Sciatic nerve (tissue), 2 donors: ENCODE data around the gene SDF4. TPM values are rescaled to one million over a fixed set of nuclear protein-coding genes. Genes with fewer than 3 reads are reported as not detected.
"Not testable (repeated sequence)": the region's sequence is repeated elsewhere in the genome, so short reads cannot be mapped to it uniquely, and the experiment has no call there.

ENCODE experiments used
- ATAC-seq: fragments of 200-7000 bp; cut with Tn5 transposase; one replicate; pipeline ENCODE4 v1.9.1; 2020; ENCODE audit warnings: mild to moderate bottlenecking, moderate library complexity
- DNase-seq: peaks from one replicate; pipeline ENCODE4 v3.0.0-alpha.2; 2020; ENCODE audit warnings: low spot score
- intact Hi-C: fragments of 100-400 bp; cut with DNase I; formaldehyde crosslinking; loops from one replicate; pipeline ENCODE4 v1.14.2; 2022
- total RNA-seq: library from RNA; stranded (reverse); fragmentation: NEBNext Ultra II Directional; extraction: Animal tissue kit (Norgen Biotek cat#: 25700); gene quantifications from one replicate; pipeline ENCODE4 v1.2.1, GENCODE V29; 2021
- donor health status: DM: no; HTN: no; CAD: no.
- donor health status: DM: no; HTN: no; CAD: no.

SDF4 gene
- total RNA-seq, 1 donor from 2014 or later = 94.9 TPM

GRCh38 chr1:1204998-1205768, 26.6 kb downstream of the SDF4 start:
- intact Hi-C loops = no loop called here
- DNase-seq = no peak
- ATAC-seq = no peak

DNA sequence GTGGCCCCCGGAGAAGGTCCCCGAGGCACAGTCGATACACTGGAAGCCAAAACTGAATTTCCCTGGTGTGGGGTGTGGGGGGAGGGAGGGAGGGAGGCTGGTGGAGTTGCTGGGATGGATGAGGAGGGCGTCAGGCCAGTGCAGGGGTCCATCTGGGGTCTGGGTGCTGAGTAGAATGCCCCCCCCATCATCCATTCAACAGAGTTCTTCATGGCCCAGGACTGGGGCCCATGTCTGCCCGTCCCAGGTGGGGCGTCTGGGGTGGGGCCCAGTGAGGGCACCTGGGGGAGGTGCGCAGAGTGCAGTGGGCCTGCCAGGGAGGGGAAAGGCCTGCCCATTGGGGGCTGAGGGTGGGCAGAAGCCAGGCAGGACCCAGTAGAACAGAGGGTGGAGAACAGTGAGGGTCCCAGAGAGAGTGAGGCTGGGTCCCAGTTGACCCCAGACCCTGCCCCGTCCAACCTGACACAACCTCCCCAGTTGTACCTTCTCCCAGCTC, 27.3 kb downstream of the SDF4 start:
- no peak for ATAC-seq
- DNase-seq = no peak
- intact Hi-C loops = no loop called here

DNA sequence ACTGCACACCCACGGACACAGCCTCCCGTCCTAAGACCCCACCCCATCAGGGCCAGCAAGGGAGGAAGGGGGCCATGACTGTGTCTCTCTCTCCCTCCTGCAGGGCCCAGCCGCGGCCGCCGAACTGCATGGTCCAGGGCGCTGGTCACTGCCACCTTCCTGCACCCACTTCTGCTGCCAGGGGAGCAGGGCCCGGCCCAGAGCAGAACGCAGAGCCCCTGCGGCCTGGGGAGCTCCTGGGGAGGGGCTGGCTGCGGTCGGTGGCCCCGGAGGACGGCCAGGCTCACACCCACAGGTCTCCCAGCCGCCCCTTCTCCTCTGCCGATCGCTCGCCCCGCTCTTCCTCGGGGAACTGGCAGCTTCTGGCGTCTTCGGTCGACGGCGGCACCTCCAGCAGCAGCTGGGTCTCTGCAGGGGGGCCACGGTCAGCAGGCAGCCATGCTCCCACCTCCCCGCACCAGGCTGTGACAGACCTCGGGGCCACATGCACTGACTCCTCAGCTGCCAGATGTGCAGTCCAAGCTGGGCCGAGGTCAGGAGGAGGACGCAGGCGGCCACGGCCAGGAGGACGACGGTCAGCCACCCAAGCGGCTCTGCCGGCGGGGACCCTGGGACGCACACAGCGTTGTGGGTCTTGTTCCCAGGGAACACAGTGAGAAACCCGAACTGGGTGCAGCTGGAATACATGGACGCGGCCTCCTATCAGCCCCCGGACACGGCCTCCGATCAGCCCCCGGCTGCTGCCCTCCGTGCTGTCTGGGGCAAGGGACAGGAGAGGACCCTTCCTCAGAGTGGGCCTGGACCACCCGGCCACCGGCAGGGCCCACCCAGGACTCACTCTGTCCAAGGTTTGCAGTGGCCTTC, 28.0 kb downstream of the SDF4 start:
- no peak for DNase-seq
- no peak for ATAC-seq
- intact Hi-C loops = no loop called here

GRCh38 chr1:1202831-1203560, 28.8 kb downstream of the SDF4 start:
- intact Hi-C loops = no loop called here
- ATAC-seq (no peak), DNase-seq (no peak)

- ATAC-seq (peak; percentile 41), DNase-seq (no peak)
- intact Hi-C loops = no loop called here
These were observed 30.7 kb downstream of the SDF4 start for GRCh38 chr1:1200876-1201810.

DNA sequence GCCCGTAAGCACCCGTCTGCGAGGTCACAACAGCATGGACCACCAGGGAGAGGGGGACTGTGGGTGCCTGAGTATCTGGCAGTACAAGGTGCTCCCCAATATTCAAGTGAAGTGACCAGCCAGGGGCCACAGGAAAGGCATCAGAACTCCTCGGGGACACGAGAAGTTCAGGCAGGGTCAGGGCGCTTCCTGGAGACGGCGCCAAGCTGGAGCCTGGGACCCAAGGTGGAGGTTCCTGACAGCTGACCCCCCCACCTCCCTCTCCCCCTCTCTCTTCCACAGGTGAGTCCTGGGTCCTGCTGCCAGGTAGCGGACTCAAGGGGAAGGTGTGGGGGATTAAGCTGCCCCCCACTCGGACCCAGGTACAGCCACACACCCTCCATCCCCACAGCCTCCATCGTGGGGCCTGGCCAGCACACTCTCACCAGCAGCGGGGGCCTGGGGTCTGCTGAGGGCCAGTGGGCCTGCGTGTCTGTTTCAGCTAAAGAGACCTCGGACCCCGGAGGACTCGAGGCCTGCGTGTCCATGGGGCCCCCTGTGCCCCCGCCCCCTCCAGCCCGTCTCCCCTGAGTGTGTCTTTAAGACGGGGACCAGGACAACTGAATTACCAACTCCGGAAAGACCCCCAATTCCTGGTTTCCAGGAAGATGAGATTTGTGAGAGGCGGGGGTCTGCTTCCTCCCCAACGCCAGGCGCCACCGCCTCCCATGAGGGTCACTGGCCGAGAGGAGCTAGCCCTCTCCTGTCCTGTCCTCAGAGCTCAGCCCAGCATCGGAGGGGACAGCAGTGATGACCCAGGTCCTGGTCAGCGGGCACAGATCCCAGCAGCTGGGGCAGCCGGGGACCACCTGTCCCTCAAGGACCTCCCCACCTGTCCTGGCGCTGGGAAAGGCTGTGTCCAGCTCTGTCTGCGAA, 31.6 kb downstream of the SDF4 start:
- intact Hi-C loops = no loop called here
- no peak for ATAC-seq
- DNase-seq = no peak

DNA sequence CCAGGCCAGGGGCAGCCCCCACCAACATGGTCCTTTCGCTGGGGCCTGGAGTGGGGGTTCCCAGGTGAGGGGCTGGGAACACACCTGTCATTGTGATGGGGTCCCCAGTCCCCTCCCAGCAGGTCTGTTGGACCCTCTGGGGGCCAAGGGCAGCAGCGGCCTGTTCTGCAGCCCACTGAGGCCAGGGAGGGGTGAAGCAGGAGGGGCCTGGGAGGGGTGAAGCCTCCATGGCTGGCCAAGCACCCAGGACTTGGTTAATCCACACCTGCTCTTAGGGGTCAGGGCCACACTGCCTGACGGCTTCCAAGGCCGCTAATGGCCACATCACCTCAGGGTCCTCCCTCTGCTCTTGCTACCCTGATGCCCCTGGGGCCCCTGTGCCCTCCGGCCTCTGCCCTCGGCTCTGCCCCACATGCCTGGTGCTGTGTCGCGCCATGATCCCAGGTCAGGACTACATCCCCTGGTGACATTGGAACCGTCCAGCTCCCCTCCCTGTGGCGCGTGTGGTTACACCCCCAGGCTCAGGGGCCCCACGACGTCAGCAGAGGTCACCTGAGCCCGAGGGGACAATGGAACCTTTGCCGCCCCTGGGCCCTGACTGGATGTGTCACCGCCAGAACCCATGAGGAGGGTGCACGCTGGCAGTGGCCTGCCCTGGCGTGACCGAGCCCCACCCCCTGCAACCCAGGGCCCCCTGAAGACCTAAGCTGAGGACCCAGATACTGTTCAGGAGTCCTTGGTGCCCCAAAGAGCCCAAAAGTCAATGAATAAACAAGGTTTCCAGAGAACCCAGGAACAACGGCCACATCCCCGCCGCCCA, 32.5 kb downstream of the SDF4 start:
- no peak for DNase-seq
- intact Hi-C loops = no loop called here
- no peak for ATAC-seq

- intact Hi-C loops = no loop called here
- no peak for ATAC-seq
- no peak for DNase-seq
These were observed 33.2 kb downstream of the SDF4 start for GRCh38 chr1:1198423-1199140.

GRCh38 chr1:1197551-1198422, 34.0 kb downstream of the SDF4 start:
- DNase-seq = no peak
- intact Hi-C loops = no loop called here
- no peak for ATAC-seq

GRCh38 chr1:1197188-1197500, 34.7 kb downstream of the SDF4 start:
- ATAC-seq = no peak
- intact Hi-C loops = no loop called here
- no peak for DNase-seq

GRCh38 chr1:1196431-1197187, 35.2 kb downstream of the SDF4 start:
- no peak for DNase-seq
- intact Hi-C loops = no loop called here
- no peak for ATAC-seq

- DNase-seq, ATAC-seq, intact Hi-C loops: not testable (repeated sequence)
These were observed 36.1 kb downstream of the SDF4 start for GRCh38 chr1:1195726-1196125.

- DNase-seq = no peak
- intact Hi-C loops = no loop called here
- no peak for ATAC-seq
These were observed 37.1 kb downstream of the SDF4 start for GRCh38 chr1:1194723-1195122.

DNA sequence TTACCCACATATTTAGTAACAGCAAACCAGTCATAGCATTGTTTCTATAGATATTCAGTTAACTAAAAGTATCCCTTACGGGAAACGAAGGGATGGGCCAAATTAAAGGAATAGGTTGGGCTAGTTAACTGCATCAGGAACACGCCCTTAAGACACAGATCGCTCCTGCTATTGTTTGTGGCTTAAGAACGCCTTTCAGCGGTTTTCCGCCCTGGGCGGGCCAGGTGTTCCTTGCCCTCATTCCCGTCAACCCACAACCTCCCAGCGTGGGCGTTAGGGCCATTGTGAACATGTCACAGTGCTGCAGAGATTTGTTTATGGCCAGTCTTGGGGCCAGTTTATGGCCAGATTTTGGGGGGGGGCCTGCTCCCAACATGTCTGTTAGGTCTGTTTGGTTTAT, 40.1 kb downstream of the SDF4 start:
- DNase-seq (no peak), ATAC-seq (no peak)
- intact Hi-C loops = no loop called here

DNA sequence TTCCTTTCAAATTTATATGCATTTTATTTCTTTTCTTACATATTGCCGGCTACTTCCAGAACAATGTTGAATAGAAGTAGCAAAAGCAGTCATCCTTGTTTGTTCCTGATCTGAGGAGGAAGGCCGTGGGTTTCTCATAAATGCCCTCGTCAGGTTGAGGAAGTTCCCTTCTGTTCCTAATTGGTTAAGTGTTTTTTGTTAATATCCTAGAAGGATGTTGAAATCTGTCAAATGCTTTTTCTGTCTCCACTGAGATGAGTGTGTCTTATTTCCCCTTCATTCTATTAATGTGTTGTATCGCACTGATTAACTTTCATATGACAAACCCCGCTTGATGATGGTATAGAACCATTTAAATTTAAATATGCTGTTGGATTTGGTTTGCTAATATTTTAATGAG, 42.7 kb downstream of the SDF4 start:
- no peak for ATAC-seq
- intact Hi-C loops = no loop called here
- DNase-seq = no peak
